Measurements from ENCODE around the gene ACTL7B.

DNA sequence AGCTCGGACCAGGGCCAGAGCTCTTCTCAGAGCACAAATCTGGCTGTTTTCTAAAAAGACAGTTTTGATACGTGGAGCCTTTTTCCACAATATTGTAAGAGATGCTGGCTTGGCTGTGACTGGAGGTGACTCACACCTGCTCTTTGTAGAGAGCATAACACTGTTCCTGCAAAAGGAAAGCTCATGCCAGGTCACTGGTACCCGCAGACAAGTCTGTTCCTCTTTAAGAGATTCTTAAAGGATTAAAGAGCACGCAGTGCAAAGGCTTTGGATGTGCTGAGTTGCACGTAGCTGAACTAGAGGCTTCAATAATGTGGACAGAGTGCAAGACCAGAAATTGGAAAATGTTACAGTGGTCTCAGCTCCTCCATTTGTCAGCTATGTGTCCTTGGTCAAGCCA is 19.0 kb downstream of the ACTL7B start:
- TF ChIP-seq, protein P1, sequence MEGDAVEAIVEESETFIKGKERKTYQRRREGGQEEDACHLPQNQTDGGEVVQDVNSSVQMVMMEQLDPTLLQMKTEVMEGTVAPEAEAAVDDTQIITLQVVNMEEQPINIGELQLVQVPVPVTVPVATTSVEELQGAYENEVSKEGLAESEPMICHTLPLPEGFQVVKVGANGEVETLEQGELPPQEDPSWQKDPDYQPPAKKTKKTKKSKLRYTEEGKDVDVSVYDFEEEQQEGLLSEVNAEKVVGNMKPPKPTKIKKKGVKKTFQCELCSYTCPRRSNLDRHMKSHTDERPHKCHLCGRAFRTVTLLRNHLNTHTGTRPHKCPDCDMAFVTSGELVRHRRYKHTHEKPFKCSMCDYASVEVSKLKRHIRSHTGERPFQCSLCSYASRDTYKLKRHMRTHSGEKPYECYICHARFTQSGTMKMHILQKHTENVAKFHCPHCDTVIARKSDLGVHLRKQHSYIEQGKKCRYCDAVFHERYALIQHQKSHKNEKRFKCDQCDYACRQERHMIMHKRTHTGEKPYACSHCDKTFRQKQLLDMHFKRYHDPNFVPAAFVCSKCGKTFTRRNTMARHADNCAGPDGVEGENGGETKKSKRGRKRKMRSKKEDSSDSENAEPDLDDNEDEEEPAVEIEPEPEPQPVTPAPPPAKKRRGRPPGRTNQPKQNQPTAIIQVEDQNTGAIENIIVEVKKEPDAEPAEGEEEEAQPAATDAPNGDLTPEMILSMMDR (IDR thresholded peaks at IDR 0.05) = no peak
- TF ChIP-seq POLR2A (IDR thresholded peaks at IDR 0.05) = no peak
